ENCODE data around the gene CBLN3. TPM values are rescaled to one million over a fixed set of nuclear protein-coding genes. Genes with fewer than 3 reads are reported as not detected.

Gene CBLN3
- total and polyA plus RNA-seq, 8 donors, result 0.81 to 4.2 (median 2.1) TPM; not detected in 2

DNA sequence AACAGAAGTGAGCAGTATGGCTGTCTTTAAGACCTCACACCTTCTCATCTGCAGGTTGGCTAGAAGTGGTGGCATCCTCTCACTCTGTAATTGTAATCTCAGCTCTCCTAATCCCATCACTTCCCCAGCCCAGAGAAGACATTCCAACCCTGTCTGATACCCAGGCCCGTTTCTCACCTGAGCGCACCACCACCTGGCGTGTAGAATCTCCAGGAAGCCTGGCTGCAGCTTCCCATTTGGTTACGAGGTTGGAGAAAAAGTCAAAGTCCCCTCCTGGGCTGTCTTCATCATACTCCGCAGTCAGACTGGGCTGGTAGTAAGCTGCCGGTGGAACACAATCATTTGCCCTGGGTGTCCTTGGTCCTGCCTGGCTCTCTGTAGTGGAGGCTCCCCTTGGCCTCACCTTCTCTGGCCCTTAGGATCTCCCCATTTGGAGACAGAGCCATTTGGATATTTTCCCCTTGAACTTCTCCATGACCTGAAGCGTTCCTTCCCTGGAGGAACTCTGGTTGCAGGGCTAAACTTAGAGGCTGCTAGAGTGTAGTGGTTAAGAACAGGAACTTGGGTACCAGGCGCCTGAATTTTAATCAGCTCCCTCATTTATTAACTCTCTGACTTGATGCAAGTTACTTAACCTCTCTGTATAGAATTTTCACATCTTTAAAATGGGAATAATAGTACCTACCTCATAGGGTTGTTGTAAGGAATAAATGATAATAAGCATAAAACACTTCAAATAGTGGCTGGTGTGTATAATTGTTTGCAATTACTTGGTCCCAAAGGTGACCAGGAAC lies 11.3 kb upstream of the CBLN3 start:
- Histone ChIP-seq H3K4me1 (peaks cover 26 to 67% (median 55%) of the 10 kb centered on the region in 4 donors), H3K4me3 (peak overlapping the region in 1 of 4 donors; percentile 60), H3K9me3 (no peaks in the 10 kb centered on the region), H3K27ac (peak overlapping the region in 3 of 5 donors; percentile 99 to 100 (median 99)), H3K36me3 (peaks cover 27 to 54% (median 52%) of the 10 kb centered on the region in 4 donors), H3K27me3 (no peaks in the 10 kb centered on the region)
- TF ChIP-seq POLR2AphosphoS5 (IDR thresholded peaks at IDR 0.05) (no peak), EP300 (IDR thresholded peaks at IDR 0.05) (no peak)
- no peak for DNase-seq
- intact Hi-C loops (cut with DNase I; ENCODE audit: low total_unique reads), result no loop called here
- WGBS, 5 donors, result 76 to 84% (median 78%) methylated on average over 8 of the region's 8 CpGs

DNA sequence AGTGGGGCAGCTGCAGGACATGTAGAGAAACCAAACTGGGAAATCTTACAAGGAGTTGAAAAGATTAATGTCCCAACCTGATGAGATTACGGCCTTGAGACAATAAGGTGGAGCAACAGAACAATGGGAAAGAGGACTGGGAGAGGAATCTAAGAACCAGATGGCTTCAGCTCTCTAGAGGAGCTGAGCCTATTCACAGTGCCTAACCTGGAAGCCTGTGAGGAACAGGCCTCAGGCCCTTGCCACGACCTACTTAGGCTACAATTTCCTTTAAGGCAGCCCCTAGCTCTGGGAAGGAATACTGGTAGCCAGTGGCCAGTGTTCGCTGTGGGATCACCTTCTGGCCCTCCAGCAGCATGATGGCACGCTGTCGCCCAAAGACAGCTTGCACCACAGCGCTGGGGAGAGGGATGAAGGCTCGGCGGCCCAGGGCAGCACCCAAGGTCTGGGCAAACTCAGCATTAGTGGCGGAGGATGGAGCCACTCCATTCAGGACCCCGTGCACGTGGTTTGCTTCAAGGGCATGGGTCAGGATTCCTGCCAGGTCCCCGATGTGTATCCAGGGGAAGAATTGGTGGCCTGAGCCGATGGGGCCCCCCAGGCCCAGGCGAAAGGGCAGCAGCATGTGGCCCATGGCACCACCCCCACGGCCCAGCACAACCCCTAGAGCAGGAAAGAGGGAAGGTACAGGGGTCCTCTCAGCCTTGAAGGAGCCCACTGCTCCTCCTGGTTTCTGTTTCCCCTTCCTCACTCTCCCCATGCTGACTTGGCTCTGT lies 10.6 kb upstream of the CBLN3 start:
- peaks cover 30 to 73% (median 61%) of the 10 kb centered on the region in 4 donors for H3K4me1 ChIP-seq
- TF ChIP-seq, protein P1, sequence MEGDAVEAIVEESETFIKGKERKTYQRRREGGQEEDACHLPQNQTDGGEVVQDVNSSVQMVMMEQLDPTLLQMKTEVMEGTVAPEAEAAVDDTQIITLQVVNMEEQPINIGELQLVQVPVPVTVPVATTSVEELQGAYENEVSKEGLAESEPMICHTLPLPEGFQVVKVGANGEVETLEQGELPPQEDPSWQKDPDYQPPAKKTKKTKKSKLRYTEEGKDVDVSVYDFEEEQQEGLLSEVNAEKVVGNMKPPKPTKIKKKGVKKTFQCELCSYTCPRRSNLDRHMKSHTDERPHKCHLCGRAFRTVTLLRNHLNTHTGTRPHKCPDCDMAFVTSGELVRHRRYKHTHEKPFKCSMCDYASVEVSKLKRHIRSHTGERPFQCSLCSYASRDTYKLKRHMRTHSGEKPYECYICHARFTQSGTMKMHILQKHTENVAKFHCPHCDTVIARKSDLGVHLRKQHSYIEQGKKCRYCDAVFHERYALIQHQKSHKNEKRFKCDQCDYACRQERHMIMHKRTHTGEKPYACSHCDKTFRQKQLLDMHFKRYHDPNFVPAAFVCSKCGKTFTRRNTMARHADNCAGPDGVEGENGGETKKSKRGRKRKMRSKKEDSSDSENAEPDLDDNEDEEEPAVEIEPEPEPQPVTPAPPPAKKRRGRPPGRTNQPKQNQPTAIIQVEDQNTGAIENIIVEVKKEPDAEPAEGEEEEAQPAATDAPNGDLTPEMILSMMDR (IDR thresholded peaks at IDR 0.05), result no peak
- TF ChIP-seq POLR2AphosphoS5 (IDR thresholded peaks at IDR 0.05) (peak in 1 of 3 donors; percentile 3), EP300 (IDR thresholded peaks at IDR 0.05) (no peak)
- H3K9me3 ChIP-seq, result no peaks in the 10 kb centered on the region
- H3K27me3 ChIP-seq, result no peaks in the 10 kb centered on the region
- DNase-seq, result no peak
- peak overlapping the region in 4 of 5 donors; percentile 1 to 99 (median 24) for H3K27ac ChIP-seq
- peaks cover 27 to 62% (median 57%) of the 10 kb centered on the region in 4 donors for H3K36me3 ChIP-seq
- no peak overlapping the region for H3K4me3 ChIP-seq
- intact Hi-C loops (cut with DNase I; ENCODE audit: low total_unique reads), result no loop called here
- WGBS, 5 donors, result 61 to 74% (median 70%) methylated on average over 13 to 15 of the region's 15 CpGs

DNA sequence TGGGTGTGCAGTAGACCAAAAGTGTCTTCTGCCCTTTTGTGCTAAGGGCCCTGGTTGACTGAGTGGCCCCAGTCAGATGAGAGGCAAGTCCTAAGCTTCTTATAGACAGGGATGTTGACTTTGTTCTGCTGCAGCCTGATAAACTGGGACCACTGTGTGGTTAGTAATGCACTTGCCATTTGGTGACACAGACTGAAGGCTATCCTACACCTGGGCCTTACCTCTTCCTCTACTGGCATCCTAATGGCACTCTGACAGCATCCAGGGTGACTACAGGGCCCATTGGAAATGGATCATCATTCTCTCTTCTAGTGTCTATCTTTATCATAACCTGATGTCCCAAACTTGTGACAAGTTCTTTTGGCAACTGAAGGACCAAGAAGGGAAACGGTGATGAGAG lies 9.8 kb upstream of the CBLN3 start:
- H3K4me3 ChIP-seq, result no peak overlapping the region
- TF ChIP-seq POLR2AphosphoS5 (IDR thresholded peaks at IDR 0.05) (no peak), POLR2A (IDR thresholded peaks at IDR 0.05) (no peak), EP300 (IDR thresholded peaks at IDR 0.05) (no peak)
- TF ChIP-seq, protein P1 (IDR thresholded peaks at IDR 0.05), result no peak
- H3K9me3 ChIP-seq, result no peaks in the 10 kb centered on the region
- H3K36me3 ChIP-seq, result peaks cover 27 to 70% (median 63%) of the 10 kb centered on the region in 4 donors
- DNase-seq, result no peak
- WGBS, 5 donors, result 44 to 58% (median 49%) methylated on average over 1 of the region's 1 CpG
- peaks cover 30 to 81% (median 66%) of the 10 kb centered on the region in 4 donors for H3K4me1 ChIP-seq
- H3K27ac ChIP-seq, result peak overlapping the region in 2 of 5 donors; percentile 38 to 99
- no peaks in the 10 kb centered on the region for H3K27me3 ChIP-seq
- intact Hi-C loops (cut with DNase I; ENCODE audit: low total_unique reads), result no loop called here

DNA sequence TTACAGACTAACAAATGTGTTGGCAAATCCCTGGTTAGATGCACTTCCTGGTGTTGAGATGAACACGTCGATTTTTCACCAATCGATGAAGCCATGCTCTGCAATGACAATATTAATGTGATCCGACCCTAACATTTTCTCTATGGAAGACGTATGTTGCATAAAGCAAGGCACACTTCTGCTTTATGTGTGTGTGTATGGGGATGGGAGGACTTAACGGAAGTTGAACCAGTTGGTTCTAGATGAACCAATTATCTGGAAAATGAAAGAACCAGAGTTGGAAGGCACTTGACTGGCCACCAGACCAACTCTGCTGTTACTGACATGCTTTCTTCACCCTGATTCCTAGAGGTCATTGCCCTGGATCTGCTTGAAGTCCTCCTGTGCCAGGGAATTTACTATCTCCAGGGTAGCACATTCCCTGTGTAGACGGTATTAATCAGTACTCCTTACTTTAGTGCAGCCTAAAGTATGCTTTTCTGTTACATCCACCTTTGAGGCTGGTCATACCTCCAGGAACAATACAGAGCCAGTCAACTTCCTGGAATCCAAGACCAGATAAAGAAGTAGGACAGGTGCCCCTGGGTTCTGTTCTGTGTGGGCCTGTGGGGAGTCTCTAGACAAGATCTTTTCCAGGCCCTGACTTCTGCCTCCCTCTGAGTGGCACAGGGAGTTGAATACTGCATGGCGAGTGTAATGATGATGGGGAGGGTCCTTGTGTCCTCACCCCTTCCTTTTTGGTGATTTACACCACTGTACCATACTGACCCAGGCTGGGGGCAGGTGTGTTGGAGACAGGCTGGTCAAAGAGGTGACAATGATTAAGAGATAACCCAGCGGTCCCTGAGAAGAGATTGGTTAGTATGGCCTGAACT lies 9.0 kb upstream of the CBLN3 start:
- Histone ChIP-seq H3K36me3 (peaks cover 29 to 78% (median 71%) of the 10 kb centered on the region in 4 donors), H3K9me3 (no peaks in the 10 kb centered on the region), H3K4me1 (peaks cover 30 to 84% (median 65%) of the 10 kb centered on the region in 4 donors), H3K4me3 (no peak overlapping the region), H3K27ac (peak overlapping the region in 2 of 5 donors; percentile 45 to 72), H3K27me3 (no peaks in the 10 kb centered on the region)
- no peak for DNase-seq
- intact Hi-C loops (cut with DNase I; ENCODE audit: low total_unique reads), result no loop called here
- WGBS, 5 donors, result 53 to 69% (median 59%) methylated on average over 8 to 9 of the region's 9 CpGs
- TF ChIP-seq POLR2AphosphoS5 (IDR thresholded peaks at IDR 0.05) (no peak), POLR2A (IDR thresholded peaks at IDR 0.05) (no peak), EP300 (IDR thresholded peaks at IDR 0.05) (no peak)
- TF ChIP-seq, protein P1 (IDR thresholded peaks at IDR 0.05), result no peak

All from stomach (tissue), 9 donors.